Muscle layer of duodenum (tissue), 2 donors: ENCODE measurements around the gene CHST3.

Experiments used
- H3K27ac ChIP-seq: one replicate; pipeline ENCODE4 v1.7.0; 2013; ENCODE audit warnings: mild to moderate bottlenecking, low read length
- H3K27me3 ChIP-seq: one replicate; pipeline ENCODE4 v1.7.0; 2013; ENCODE audit warnings: low read depth, mild to moderate bottlenecking, control low read depth, low read length
- H3K36me3 ChIP-seq, 2 donors: one replicate each; pipeline ENCODE4 v1.7.0; 2013; ENCODE audit warnings: low read length in 2 of 2, control low read depth in 1 of 2, mild to moderate bottlenecking in 1 of 2; ENCODE audit not compliant: insufficient read depth in 2 of 2, control insufficient read depth in 1 of 2
- H3K4me1 ChIP-seq, 2 donors: one replicate each; pipeline ENCODE4 v1.7.0; 2013; ENCODE audit warnings: low read length in 2 of 2, mild to moderate bottlenecking in 2 of 2, control low read depth in 1 of 2, moderate library complexity in 1 of 2; ENCODE audit not compliant: insufficient read depth in 2 of 2, control insufficient read depth in 1 of 2
- H3K4me3 ChIP-seq, 2 donors: one replicate each; pipeline ENCODE4 v1.7.0; 2013; ENCODE audit warnings: low read length in 2 of 2, low read depth in 1 of 2, mild to moderate bottlenecking in 1 of 2
- H3K9me3 ChIP-seq, 2 donors: one replicate each; pipeline ENCODE4 v1.7.0; 2013; ENCODE audit warnings: low read length in 2 of 2, control low read depth in 1 of 2, mild to moderate bottlenecking in 1 of 2; ENCODE audit not compliant: control insufficient read depth in 1 of 2
- donor health status: healthy.

The CHST3 gene

DNA sequence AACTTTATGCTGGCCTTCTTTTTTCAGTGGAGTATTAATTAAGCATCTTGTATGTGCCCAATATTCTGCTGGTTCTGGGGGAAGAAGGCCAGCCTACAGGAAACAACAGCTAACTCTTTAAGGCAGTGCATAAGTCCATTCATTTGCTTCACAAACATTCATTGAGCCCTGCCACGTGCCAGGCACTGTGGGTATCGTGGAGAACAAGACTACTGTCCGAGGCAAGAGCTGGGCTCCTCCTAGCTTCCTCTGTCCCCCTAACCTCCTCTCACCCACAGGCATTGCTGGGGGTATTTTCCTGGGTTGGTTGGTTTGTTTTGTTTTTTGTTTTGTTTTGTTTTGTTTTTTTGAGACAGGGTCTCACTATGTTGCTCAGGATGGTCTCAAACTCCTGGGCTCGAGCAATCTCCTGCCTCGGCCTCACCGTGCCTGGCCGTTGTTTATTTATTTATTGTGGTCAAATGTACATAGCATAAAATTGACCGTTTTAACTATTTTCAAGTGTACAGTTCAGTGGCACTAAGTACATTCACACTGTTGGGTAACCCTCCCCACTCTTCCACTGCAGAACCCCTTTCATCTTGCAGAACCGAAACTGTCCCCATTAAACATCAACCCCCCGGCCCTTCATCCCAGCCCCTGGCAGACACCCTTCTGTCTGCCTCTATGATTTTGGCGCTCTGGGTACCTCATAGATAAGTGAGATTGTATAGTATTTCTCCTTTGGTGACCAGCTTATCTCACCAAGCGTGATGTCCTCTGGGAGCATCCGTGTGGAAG lies 32.6 kb downstream of the CHST3 start:
- Histone ChIP-seq H3K4me1 (peaks cover 11 to 50% of the 10 kb centered on the region in 2 donors), H3K27ac (no peak overlapping the region), H3K9me3 (no peaks in the 10 kb centered on the region), H3K4me3 (no peak overlapping the region), H3K27me3 (no peaks in the 10 kb centered on the region), H3K36me3 (no peaks in the 10 kb centered on the region)

- no peaks in the 10 kb centered on the region for H3K36me3 ChIP-seq
- H3K9me3 ChIP-seq = no peaks in the 10 kb centered on the region
- no peak overlapping the region for H3K27ac ChIP-seq
- peaks cover 11 to 50% of the 10 kb centered on the region in 2 donors for H3K4me1 ChIP-seq
- H3K27me3 ChIP-seq = no peaks in the 10 kb centered on the region
- H3K4me3 ChIP-seq = no peak overlapping the region
Measured at GRCh38 chr10:71998119-71998839, 34.1 kb downstream of the CHST3 start.

DNA sequence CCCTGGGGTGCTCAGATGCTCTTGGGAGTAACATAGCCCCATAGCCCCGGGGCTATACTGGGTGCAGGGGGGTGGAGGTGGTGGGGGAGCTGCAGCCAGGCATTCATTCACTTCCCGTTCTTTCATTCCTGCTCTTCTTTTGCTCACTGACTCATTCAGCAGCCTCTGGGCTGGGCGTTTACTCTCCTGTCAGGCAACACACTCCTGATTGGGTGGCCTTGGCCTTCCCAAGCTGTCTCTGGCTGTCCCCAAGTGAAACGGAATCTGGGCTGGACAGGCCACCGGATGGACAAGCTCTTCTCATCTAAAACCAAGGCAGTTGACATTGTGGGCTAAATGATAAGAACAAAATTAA lies 34.6 kb downstream of the CHST3 start:
- Histone ChIP-seq H3K4me3 (no peak overlapping the region), H3K9me3 (no peaks in the 10 kb centered on the region), H3K27ac (peak overlapping the region; percentile 60), H3K27me3 (no peaks in the 10 kb centered on the region), H3K36me3 (no peaks in the 10 kb centered on the region), H3K4me1 (peaks cover 11 to 50% of the 10 kb centered on the region in 2 donors)

DNA sequence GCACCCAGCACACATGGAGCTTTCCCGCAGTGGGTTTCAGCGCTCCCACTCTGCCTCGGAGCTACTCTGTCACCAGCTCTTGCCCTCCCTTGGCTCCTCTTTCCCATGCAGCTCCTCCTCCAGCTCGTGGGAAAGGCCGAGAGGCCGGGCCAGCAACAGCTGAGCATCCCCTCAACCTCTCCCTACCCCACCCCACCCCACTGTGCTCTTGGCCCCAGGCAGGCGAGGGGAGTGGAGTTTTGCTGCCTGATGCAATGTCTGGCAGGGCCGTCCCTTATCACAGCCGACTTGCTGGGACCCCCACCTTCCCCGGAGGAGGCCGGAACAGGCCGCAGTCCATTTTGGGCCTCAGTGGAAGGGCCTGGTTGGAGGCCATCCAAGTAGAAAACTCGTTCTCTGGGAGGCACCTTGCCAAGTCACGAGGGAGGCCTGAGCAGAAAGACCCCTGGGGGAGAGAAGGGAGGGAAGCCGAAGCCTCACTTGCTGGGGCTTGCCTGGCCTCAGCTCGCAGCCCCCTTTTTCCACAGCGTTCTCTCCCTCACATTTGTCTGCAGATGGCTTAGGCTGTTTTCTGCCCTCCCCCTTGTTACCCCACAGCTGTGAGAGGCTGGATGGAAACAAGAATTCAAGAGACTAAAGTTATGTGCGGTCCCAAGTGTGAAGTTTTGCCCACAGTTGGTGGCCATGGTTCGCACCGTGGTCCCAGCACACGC lies 35.3 kb downstream of the CHST3 start:
- Histone ChIP-seq H3K4me3 (peak overlapping the region in 1 of 2 donors; percentile 25), H3K36me3 (no peaks in the 10 kb centered on the region), H3K27me3 (no peaks in the 10 kb centered on the region), H3K27ac (peak overlapping the region; percentile 60), H3K4me1 (peaks cover 11 to 50% of the 10 kb centered on the region in 2 donors), H3K9me3 (no peaks in the 10 kb centered on the region)

GRCh38 chr10:72000073-72001032 lies 36.2 kb downstream of the CHST3 start:
- Histone ChIP-seq H3K27me3 (no peaks in the 10 kb centered on the region), H3K27ac (peak overlapping the region; percentile 60), H3K36me3 (no peaks in the 10 kb centered on the region), H3K4me3 (no peak overlapping the region), H3K9me3 (no peaks in the 10 kb centered on the region), H3K4me1 (peaks cover 11 to 50% of the 10 kb centered on the region in 2 donors)

DNA sequence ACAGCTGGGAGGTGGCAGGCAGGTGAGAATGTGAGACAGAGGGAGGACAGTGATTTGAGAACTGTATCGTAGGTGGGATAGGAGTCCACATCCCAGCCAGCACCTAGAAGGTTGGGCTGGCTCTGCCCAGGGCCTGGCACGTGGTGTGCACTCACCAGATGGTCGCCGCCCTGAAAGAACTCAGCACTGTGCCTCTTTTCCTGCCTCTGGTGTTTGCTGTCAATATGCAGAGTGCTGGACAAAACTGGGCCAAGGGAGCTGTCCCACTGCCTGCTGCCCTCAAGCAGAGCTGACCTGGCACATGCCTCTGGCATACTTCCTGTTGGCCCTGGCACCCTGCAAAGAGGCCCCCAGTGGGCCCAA lies 36.8 kb downstream of the CHST3 start:
- H3K36me3 ChIP-seq = no peaks in the 10 kb centered on the region
- no peak overlapping the region for H3K4me3 ChIP-seq
- H3K9me3 ChIP-seq = no peaks in the 10 kb centered on the region
- no peaks in the 10 kb centered on the region for H3K27me3 ChIP-seq
- peaks cover 11 to 47% of the 10 kb centered on the region in 2 donors for H3K4me1 ChIP-seq
- no peak overlapping the region for H3K27ac ChIP-seq

DNA sequence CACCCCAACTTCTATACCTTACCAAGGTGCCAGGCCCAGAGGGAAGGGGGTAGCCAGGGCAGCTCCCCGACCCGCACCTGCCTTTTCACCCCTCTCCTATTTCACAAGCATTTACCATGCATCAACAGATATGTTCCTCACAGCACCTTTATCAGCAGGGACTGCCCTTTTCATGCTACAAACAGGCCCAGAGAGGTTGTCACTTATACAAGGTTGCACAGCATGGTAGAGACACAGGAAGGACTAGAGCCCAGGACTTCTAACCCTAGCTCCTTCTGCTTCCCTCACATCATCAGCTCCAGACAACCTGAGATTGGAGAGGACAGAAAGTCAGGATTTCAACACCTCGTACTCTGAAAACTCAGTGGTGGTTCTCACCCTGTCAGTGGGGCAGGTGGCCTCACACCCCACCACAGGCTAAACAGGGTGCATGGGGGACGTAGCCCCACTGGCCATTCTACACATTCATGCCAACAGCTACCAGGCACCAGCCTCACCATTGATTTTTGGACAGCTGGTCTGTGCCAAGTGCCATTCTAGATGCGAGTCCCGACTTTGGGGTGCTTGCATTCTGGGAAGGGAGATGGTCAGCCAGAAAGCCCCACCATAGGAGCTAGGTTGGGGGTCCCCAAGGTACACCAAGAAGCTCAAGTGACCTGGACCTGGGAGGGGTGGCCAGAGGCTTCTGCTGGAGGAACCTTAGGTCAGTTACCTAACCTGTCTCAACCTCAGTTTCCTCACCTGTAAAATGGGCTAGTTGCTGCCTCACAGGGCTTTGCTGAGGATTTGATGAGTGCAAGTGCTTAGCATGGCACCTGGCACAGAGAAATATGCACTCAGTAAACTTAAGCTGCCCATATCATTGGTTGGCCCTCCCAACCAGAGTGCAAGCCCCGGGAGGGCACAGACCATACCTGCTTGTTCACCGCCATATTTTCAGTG lies 38.4 kb downstream of the CHST3 start:
- Histone ChIP-seq H3K4me1 (peaks cover 11 to 52% of the 10 kb centered on the region in 2 donors), H3K27ac (no peak overlapping the region)

GRCh38 chr10:72006026-72006425 lies 41.8 kb downstream of the CHST3 start:
- no peak overlapping the region for H3K27ac ChIP-seq
- peaks cover 15 to 50% of the 10 kb centered on the region in 2 donors for H3K4me1 ChIP-seq
- H3K9me3 ChIP-seq = no peaks in the 10 kb centered on the region
- H3K36me3 ChIP-seq = peaks cover 0 to 11% of the 10 kb centered on the region in 2 donors
- H3K27me3 ChIP-seq = no peaks in the 10 kb centered on the region
- no peak overlapping the region for H3K4me3 ChIP-seq

More for the DNA sequence above, 38.4 kb downstream of the CHST3 start:
- Histone ChIP-seq H3K27me3 (no peaks in the 10 kb centered on the region), H3K9me3 (no peaks in the 10 kb centered on the region), H3K36me3 (peaks cover 0 to 7% of the 10 kb centered on the region in 2 donors), H3K4me3 (no peak overlapping the region)

GRCh38 chr10:72007246-72007892 lies 43.2 kb downstream of the CHST3 start:
- Histone ChIP-seq H3K27me3 (no peaks in the 10 kb centered on the region), H3K4me1 (peaks cover 15 to 50% of the 10 kb centered on the region in 2 donors), H3K4me3 (no peak overlapping the region), H3K9me3 (no peaks in the 10 kb centered on the region), H3K27ac (no peak overlapping the region), H3K36me3 (peaks cover 0 to 11% of the 10 kb centered on the region in 2 donors)
